Rectal smooth muscle tissue (tissue), 1 donor: ENCODE results near the gene ZBTB16.

Experiments used
- H3K27ac ChIP-seq: one replicate; pipeline ENCODE4 v1.7.0; 2013; ENCODE audit warnings: low read depth, low read length, inconsistent platforms
- H3K27me3 ChIP-seq: one replicate; pipeline ENCODE4 v1.7.0; 2013; ENCODE audit warnings: low read length; ENCODE audit not compliant: control insufficient read depth, insufficient read depth
- H3K36me3 ChIP-seq: one replicate; pipeline ENCODE4 v1.7.0; 2013; ENCODE audit warnings: low read length; ENCODE audit not compliant: control insufficient read depth, insufficient read depth
- H3K4me1 ChIP-seq: one replicate; pipeline ENCODE4 v1.7.0; 2013; ENCODE audit warnings: low read length; ENCODE audit not compliant: control insufficient read depth, insufficient read depth
- H3K4me3 ChIP-seq: one replicate; pipeline ENCODE4 v1.7.0; 2013; ENCODE audit warnings: low read length
- H3K9ac ChIP-seq: one replicate; pipeline ENCODE4 v1.7.0; 2013; ENCODE audit warnings: low read length

ZBTB16 gene

DNA sequence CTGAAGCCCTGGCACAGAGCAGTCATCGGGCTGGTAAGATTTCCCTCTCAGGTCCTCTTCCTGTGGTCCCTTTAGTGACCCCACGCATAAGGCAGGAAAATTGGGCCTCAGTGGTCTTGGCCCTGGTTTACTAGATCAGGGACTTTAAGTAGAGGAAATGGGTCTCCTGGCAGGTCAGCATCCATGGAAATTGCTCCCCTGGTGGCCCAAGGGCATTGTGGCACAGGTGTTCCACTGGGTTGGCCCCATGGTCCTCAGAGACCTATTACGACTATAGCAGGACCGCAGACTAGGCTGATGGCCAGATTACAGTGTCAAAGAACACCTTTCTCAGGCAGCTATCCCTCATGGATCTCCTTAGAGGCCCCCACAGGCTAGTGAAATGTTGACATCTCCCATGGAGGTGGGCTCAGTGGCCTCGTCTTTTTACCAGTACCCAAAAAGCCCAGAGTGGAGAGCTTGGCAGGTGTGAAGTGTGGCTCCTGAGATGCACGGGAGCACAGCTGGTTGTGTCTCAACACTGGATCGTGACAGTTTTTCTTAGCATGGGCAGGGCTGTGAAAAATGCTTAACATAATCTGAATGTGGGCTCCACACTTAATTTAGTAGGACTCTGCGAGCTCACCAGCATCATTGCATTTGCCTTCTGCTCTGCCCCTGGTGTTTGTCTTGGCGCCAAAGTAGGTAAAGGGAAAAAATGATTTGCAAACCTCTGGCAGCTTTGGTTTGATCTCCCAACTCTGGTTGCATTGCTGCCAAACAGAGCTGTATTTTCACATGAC is 74.2 kb downstream of the ZBTB16 start:
- H3K36me3 ChIP-seq, result no peaks in the 10 kb centered on the region
- H3K27me3 ChIP-seq, result no peaks in the 10 kb centered on the region
- no peak overlapping the region for H3K9ac ChIP-seq
- peak overlapping the region; percentile 65 for H3K27ac ChIP-seq
- H3K4me1 ChIP-seq, result peaks cover 48% of the 10 kb centered on the region
- H3K4me3 ChIP-seq, result no peak overlapping the region

DNA sequence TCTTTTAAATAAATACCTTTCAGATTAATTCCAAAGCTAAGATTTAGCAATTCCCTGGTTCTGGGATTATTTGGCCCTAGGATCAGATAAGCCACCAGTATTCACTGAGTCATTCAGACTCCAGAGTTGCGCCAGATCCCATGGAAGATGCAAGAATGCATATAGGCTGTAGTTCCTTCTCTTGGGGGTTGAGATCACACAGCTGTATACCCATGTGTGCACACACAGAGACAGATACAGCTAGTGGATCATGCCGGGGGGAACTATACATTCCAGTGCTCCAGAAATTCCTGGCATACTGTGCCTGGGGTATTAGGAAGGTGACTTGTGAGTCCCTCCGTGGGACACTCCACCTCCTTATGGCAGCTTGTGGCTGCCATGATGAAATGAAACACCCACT is 75.4 kb downstream of the ZBTB16 start:
- H3K4me1 ChIP-seq, result peaks cover 52% of the 10 kb centered on the region
- H3K27ac ChIP-seq, result no peak overlapping the region
- no peak overlapping the region for H3K4me3 ChIP-seq
- no peaks in the 10 kb centered on the region for H3K27me3 ChIP-seq
- no peaks in the 10 kb centered on the region for H3K36me3 ChIP-seq
- H3K9ac ChIP-seq, result no peak overlapping the region

DNA sequence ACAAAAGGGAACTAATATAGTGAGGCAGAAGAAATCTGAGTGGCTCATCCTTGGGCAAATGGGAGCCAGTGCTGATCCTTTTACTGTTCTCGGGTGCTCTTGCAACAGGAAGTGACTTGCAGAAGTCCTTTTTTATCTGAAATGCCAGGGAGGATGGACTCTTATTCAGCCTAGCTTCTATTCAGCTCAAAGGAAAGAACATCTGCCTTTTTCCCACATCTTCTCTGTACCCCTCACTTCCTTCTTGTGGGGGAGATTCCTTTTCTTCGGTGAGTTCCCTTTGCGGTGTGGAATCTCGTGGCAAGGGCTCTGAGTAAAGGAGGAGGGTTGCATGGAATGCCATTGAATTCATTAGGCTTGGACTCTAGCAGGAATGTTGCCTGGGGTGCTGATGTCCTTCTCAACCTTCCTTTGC is 76.2 kb downstream of the ZBTB16 start:
- H3K27me3 ChIP-seq, result no peaks in the 10 kb centered on the region
- H3K27ac ChIP-seq, result no peak overlapping the region
- H3K36me3 ChIP-seq, result no peaks in the 10 kb centered on the region
- H3K4me3 ChIP-seq, result no peak overlapping the region
- H3K9ac ChIP-seq, result no peak overlapping the region
- peaks cover 51% of the 10 kb centered on the region for H3K4me1 ChIP-seq

DNA sequence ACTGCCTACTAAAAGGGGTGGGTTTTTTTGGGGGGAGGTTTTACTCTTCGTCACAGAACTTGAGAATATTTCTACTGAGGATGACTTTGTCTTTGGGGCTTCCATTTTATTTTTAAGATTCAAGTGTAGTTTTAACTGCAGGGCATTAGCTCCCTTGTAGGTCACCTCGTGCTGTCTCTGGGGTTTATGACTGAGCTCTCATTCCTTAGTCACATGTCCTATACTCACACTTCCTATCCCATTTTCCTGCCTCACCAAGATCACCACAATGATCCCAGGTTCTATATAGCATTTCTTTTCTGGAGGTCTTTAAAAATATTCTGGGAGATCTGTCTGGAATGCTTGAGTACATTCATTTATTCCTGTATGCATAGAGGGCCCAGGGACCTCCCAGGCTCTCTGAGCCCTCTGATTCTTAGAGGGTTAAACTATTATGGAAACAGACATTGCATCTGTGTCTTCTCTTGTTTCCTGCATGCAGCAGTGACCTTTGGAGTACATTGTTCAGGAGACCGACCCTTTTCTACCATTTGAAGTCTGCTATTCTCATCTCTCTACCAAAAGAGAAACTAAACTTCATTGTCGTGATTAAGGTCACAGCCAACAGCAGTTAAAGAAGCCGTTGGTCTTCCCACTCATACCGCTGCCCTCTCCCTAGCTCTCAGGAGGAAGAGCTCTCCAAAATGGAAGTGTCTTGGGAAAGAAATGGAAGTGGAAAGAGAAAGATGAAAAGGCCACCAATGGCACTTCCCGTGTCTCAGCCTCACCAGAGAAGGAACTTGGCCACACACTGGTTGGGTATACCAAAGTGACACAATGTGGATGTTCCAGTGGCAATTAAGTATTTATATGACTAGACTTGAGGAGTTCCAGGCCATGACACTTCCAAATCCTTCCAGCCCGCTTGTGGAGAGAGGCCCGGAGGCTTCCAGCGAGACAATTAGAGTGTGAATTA is 77.5 kb downstream of the ZBTB16 start:
- Histone ChIP-seq H3K4me3 (no peak overlapping the region), H3K36me3 (no peaks in the 10 kb centered on the region), H3K27ac (no peak overlapping the region), H3K27me3 (no peaks in the 10 kb centered on the region), H3K9ac (no peak overlapping the region), H3K4me1 (peaks cover 47% of the 10 kb centered on the region)

DNA sequence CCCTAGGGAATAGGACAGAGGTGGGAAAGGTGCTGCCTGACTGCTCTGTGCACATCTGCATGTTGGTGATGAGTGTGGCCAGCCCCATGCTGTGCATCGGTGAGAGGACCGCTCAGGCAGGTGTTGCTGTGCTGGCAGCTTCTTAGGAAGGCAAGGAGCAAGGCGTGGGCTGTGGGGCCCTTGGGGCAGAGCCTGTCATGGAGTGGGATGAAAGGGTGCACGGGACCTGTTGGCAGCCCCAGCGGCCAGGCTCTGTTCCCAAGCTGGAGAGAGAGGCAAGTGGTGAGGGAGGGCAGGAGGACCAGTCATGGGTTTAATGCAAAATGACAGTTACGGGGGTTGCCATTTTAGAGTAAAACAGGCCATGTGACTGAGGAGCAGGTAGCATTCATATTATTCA is 78.3 kb downstream of the ZBTB16 start:
- no peak overlapping the region for H3K9ac ChIP-seq
- H3K27me3 ChIP-seq, result no peaks in the 10 kb centered on the region
- H3K36me3 ChIP-seq, result no peaks in the 10 kb centered on the region
- no peak overlapping the region for H3K4me3 ChIP-seq
- H3K27ac ChIP-seq, result no peak overlapping the region
- peaks cover 44% of the 10 kb centered on the region for H3K4me1 ChIP-seq

DNA sequence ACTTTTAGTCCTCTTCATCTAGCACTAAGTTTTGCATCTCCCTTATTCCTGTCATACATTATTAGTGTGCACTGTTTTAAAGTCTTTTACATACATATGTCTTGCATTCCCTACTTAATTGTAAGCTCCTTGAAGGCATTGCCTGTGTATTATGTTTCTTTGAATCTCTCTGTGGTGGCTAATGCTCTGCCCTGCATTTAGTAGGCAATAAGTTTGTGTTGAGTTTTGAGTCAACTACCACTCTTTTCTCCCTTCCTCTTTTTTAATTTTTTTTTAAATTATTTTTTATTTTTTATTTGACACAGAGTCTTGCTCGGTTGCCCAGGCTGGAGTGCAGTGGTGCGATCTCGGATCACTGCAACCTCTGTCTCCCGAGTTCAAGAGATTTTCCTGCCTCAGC is 78.9 kb downstream of the ZBTB16 start:
- Histone ChIP-seq H3K27ac (no peak overlapping the region), H3K4me1 (peaks cover 40% of the 10 kb centered on the region), H3K27me3 (no peaks in the 10 kb centered on the region), H3K4me3 (no peak overlapping the region), H3K9ac (no peak overlapping the region), H3K36me3 (no peaks in the 10 kb centered on the region)

DNA sequence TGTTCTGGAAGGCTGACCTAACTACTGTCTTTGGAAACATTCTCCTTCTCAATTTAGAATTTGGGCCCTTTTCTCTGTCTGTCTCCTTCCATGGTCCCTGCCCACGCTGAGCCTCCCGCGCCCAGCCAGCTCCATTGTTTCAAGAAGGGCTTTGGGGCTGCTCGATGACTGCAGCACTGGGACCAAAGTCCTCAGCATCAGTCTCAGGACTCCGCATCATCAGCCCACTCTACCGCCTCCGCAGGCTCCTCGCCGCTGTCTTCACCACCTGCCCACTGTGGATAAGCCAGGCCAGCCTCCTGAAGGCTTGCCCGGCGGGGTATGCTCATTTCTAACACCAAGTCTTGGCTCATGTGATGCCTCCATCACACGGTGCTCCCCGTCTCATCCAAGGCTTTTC is 81.3 kb downstream of the ZBTB16 start:
- H3K27me3 ChIP-seq, result no peaks in the 10 kb centered on the region
- H3K27ac ChIP-seq, result no peak overlapping the region
- H3K4me1 ChIP-seq, result peaks cover 36% of the 10 kb centered on the region
- no peak overlapping the region for H3K4me3 ChIP-seq
- no peak overlapping the region for H3K9ac ChIP-seq
- H3K36me3 ChIP-seq, result no peaks in the 10 kb centered on the region

DNA sequence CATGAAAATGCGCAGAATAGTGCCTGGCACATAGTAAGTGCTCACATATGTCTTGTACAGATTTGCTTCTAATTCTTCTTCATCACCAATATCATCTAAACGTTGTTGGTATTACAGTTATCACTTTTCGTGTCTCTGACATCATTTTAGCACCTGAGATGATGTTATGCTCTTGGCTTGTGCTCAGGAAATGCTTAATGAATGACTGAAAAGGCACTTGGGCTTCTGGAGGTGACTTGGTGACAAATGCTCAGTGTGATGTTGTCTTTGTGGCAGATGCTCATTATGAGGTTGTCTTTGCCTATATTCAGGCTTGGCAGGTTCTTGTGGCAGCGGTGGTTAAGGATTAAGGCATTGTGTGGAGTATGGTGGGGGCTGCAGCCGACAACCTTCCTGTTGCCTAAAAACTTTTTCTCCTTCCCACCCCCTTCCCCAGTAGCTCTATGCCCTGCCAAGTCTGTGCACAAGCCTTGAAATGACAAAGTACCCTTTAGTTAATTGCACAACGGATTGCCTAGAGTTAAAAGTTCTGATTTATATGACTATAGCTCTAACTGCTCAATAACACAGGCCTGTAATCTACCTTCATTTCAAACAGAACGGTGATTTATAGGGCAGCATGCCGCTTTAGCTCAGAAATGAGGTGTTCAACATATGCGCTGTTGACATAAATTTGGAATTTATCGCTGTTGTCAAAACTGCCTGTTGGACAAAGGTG is 82.5 kb downstream of the ZBTB16 start:
- Histone ChIP-seq H3K27me3 (no peaks in the 10 kb centered on the region), H3K36me3 (no peaks in the 10 kb centered on the region), H3K9ac (no peak overlapping the region), H3K4me3 (no peak overlapping the region), H3K4me1 (peaks cover 30% of the 10 kb centered on the region), H3K27ac (peak overlapping the region; percentile 56)

DNA sequence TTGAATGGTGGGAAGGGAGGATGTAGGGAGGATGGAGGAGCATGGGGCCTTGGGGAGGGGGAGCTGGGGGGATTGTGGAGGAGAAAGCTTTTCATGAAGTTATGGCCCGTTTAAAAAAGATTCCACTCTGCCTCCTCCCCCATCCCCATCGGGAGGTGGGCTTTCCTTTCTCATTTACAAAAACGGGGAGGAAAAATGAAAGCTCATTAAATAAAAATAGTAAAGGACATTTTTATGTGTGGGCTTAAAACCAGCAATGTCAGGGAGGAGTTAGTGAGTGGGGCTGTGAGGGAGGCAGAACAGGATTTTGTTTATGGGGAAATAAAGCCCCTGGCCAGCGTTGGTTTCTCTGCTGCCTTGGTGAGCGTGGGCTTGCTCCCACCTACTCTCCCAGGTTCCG is 83.2 kb downstream of the ZBTB16 start:
- Histone ChIP-seq H3K27me3 (no peaks in the 10 kb centered on the region), H3K36me3 (no peaks in the 10 kb centered on the region), H3K4me3 (no peak overlapping the region), H3K27ac (peak overlapping the region; percentile 56), H3K9ac (no peak overlapping the region), H3K4me1 (peaks cover 34% of the 10 kb centered on the region)

DNA sequence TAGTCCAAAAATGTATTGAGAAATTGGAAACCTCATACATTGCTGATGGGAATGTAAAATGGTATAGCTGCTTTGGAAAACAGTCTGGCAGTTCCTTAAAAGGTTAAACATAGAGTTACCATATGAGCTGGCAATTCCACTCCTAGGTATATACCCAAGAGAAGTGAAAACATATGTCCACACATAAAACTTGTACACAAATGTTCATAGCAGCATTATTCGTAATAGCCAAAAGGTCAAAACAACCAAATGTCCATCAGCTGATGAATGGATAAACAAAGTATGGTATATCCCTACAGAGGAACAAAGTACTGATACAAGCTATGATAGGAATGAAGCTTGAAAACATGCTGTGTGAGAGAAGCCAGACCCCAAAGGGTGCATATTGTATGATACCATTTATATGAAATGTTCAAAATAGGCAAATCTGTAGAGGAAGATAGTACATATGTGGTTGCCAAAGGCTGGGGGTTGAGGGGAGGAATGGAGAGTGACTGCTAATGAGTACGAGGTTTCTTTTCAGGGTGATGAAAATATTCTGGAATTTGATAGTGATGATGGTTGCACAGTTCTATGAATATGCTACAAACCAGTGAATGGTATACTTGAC is 85.8 kb downstream of the ZBTB16 start:
- Histone ChIP-seq H3K27me3 (no peaks in the 10 kb centered on the region), H3K4me3 (no peak overlapping the region), H3K4me1 (peaks cover 31% of the 10 kb centered on the region), H3K27ac (peak overlapping the region; percentile 81), H3K36me3 (no peaks in the 10 kb centered on the region), H3K9ac (no peak overlapping the region)

DNA sequence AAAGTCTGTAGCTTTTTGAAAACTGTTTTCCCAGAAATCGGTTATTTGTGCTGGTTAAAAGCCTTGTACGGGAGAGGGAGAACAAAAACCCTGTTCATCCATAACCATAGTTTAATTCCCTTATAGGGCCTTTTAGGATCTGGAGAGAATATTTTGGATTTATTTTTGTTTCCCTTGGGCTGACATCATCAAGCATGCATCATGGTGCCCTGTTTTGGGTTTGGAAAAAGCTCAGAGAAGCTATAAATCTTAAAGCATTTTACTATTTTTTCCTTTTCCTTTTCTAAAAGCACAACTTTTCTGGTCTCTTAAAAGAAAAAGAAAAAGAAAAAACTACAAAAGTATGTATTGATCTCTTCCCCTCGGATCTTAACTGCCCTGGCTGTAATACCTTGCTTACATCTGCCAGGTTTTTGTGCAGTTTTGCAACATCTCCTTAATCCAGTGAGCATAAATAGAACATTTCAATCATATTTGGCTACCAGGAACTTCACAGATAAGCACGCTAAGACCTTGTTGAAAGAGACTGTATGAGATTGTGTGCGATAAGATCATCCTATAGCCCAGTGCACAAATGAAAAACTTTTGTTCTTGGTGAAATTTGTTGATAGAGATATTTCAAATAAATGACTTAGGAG is 88.0 kb downstream of the ZBTB16 start:
- H3K36me3 ChIP-seq, result no peaks in the 10 kb centered on the region
- H3K4me1 ChIP-seq, result peaks cover 23% of the 10 kb centered on the region
- H3K9ac ChIP-seq, result no peak overlapping the region
- no peaks in the 10 kb centered on the region for H3K27me3 ChIP-seq
- H3K27ac ChIP-seq, result peak overlapping the region; percentile 81
- no peak overlapping the region for H3K4me3 ChIP-seq
